Neuronal stem cell (in vitro differentiated cells): Measurements from ENCODE around the gene SHOC1.

Source experiments
- DNase-seq: peaks from one replicate; pipeline ENCODE4 v3.0.0-alpha.2; 2013; ENCODE audit warnings: low spot score
- H2AFZ ChIP-seq: one replicate; pipeline ENCODE4 v1.6.1; 2013; ENCODE audit warnings: mild to moderate bottlenecking, low read length, inconsistent platforms
- H2AK5ac ChIP-seq: 2 replicates; pipeline ENCODE4 v1.6.1; 2013; ENCODE audit warnings: low read depth, mild to moderate bottlenecking, inconsistent platforms, low read length, moderate library complexity, mixed read lengths
- H2BK120ac ChIP-seq: 2 replicates; pipeline ENCODE4 v1.6.1; 2013; ENCODE audit warnings: low read depth, mild to moderate bottlenecking, inconsistent platforms, low read length, moderate library complexity, mixed read lengths
- H2BK12ac ChIP-seq: one replicate; pipeline ENCODE4 v1.6.1; 2013; ENCODE audit warnings: low read length, inconsistent platforms
- H2BK15ac ChIP-seq: 2 replicates; pipeline ENCODE4 v1.6.1; 2013; ENCODE audit warnings: mild to moderate bottlenecking, low read length, inconsistent platforms, mixed read lengths
- H2BK5ac ChIP-seq: one replicate; pipeline ENCODE4 v1.6.1; 2013; ENCODE audit warnings: inconsistent platforms, mild to moderate bottlenecking, low read length, moderate library complexity
- H3K14ac ChIP-seq: one replicate; pipeline ENCODE4 v1.6.1; 2013; ENCODE audit warnings: low read length, inconsistent platforms
- H3K18ac ChIP-seq: 2 replicates; pipeline ENCODE4 v1.6.1; 2013; ENCODE audit warnings: low read length, inconsistent platforms
- H3K23ac ChIP-seq: 2 replicates; pipeline ENCODE4 v1.6.1; 2013; ENCODE audit warnings: low read depth, mild to moderate bottlenecking, mixed read lengths, low read length, inconsistent platforms; ENCODE audit not compliant: poor library complexity
- H3K27ac ChIP-seq: replicated peaks from 3 replicates; pipeline ENCODE4 v1.5.1; 2013; ENCODE audit warnings: low read length, inconsistent platforms
- H3K27me3 ChIP-seq, 3 experiments: 2 replicates each; pipeline ENCODE4 v1.6.1; 2013; ENCODE audit warnings: low read length in 3 of 3, mild to moderate bottlenecking in 2 of 3, inconsistent platforms in 1 of 3, low read depth in 1 of 3, mixed read lengths in 1 of 3, moderate library complexity in 1 of 3; ENCODE audit not compliant: control insufficient read depth in 3 of 3, insufficient read depth in 3 of 3
- H3K36me3 ChIP-seq, 2 donors: replicated peaks in 1 of 2; 2 replicates each; pipeline ENCODE4 v1.6.1; 2013; ENCODE audit warnings: low read length in 2 of 2; ENCODE audit not compliant: control insufficient read depth in 2 of 2, insufficient read depth in 2 of 2
- H3K4ac ChIP-seq: 2 replicates; pipeline ENCODE4 v1.6.1; 2013; ENCODE audit warnings: inconsistent platforms, mild to moderate bottlenecking, low read length, moderate library complexity
- H3K4me1 ChIP-seq, 2 donors: 1 replicate in 1 of 2; 2 replicates in 1 of 2; pipeline ENCODE4 v1.6.1; 2013; ENCODE audit warnings: low read length in 2 of 2, low read depth in 1 of 2; ENCODE audit not compliant: control insufficient read depth in 2 of 2, insufficient read depth in 1 of 2
- H3K4me2 ChIP-seq: one replicate; pipeline ENCODE4 v1.6.1; 2013; ENCODE audit warnings: mild to moderate bottlenecking, low read length, inconsistent platforms; ENCODE audit not compliant: insufficient read depth, poor library complexity, severe bottlenecking
- H3K4me3 ChIP-seq, 2 donors: 2 replicates each; pipeline ENCODE4 v1.5.1; 2013; ENCODE audit warnings: low read length in 2 of 2, mild to moderate bottlenecking in 2 of 2, inconsistent platforms in 1 of 2, moderate library complexity in 1 of 2
- H3K79me1 ChIP-seq: one replicate; pipeline ENCODE4 v1.6.1; 2013; ENCODE audit warnings: low read depth, mild to moderate bottlenecking, inconsistent platforms, low read length, moderate library complexity
- H3K9ac ChIP-seq: one replicate; pipeline ENCODE4 v1.6.1; 2013; ENCODE audit warnings: mild to moderate bottlenecking, low read depth, low read length, inconsistent platforms; ENCODE audit not compliant: poor library complexity
- H3K9me3 ChIP-seq, 2 donors: replicated peaks in 1 of 2; 2 replicates each; pipeline versions ENCODE3 to v1.6.1; 2013; ENCODE audit warnings: low read length in 2 of 2, mild to moderate bottlenecking in 2 of 2, inconsistent platforms in 1 of 2, low read depth in 1 of 2, mixed read lengths in 1 of 2, moderate library complexity in 1 of 2; ENCODE audit not compliant: control insufficient read depth in 2 of 2, insufficient read depth in 1 of 2
- H4K8ac ChIP-seq: one replicate; pipeline ENCODE4 v1.6.1; 2013; ENCODE audit warnings: low read depth, mild to moderate bottlenecking, inconsistent platforms, low read length, moderate library complexity
- H4K91ac ChIP-seq: one replicate; pipeline ENCODE4 v1.6.1; 2013; ENCODE audit warnings: low read length, low read depth, mild to moderate bottlenecking, inconsistent platforms; ENCODE audit not compliant: poor library complexity
- WGBS, 2 donors: extraction: QIAGEN DNeasy Blood & Tissue Kit; methylation state at CpG; one replicate each; pipeline ENCODE4 v1.1.7; 2013; ENCODE audit warnings: missing lambda C conversion rate in 2 of 2, mixed read lengths in 1 of 2; ENCODE audit not compliant: insufficient read length in 2 of 2, insufficient replicate concordance in 1 of 2; ENCODE audit errors: extremely low coverage in 2 of 2; 5-methylcytosine and 5-hydroxymethylcytosine counted together

The SHOC1 gene

DNA sequence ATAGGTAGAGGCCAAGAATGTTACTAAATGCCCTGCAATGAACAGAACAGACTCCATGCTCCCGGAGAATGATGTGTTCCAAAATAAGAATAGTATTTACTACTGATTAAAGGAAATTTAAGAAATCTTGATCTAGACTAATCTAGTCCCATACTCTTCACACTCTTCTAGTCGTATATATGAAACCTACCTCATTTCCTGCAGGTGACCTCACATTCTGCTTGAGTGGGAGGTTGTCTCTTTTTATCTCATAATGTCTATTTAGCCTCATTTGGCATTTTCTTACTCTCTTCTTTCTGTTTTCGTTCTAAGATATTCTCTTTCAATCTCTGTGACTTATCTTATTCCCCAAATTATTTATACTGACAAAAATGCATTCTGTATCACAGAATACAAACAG, 9.2 kb upstream of the SHOC1 start:
- Histone ChIP-seq H3K27me3 (no peaks in the 10 kb centered on the region), H2BK15ac (no peak overlapping the region), H3K4ac (no peak overlapping the region), H2AFZ (no peak overlapping the region), H4K91ac (no peak overlapping the region), H3K9ac (no peak overlapping the region), H2BK12ac (no peak overlapping the region), H3K23ac (no peak overlapping the region), H2BK5ac (no peak overlapping the region), H3K14ac (no peak overlapping the region), H3K36me3 (no peaks in the 10 kb centered on the region), H3K4me2 (no peak overlapping the region), H2BK120ac (no peak overlapping the region), H2AK5ac (no peak overlapping the region), H3K27ac (no peak overlapping the region), H3K4me1 (no peaks in the 10 kb centered on the region), H4K8ac (no peak overlapping the region), H3K4me3 (no peak overlapping the region), H3K79me1 (no peaks in the 10 kb centered on the region), H3K9me3 (no peaks in the 10 kb centered on the region), H3K18ac (no peak overlapping the region)
- no peak for DNase-seq
- WGBS, 2 donors = no CpG with 5 or more reads among the region's 3 CpGs

DNA sequence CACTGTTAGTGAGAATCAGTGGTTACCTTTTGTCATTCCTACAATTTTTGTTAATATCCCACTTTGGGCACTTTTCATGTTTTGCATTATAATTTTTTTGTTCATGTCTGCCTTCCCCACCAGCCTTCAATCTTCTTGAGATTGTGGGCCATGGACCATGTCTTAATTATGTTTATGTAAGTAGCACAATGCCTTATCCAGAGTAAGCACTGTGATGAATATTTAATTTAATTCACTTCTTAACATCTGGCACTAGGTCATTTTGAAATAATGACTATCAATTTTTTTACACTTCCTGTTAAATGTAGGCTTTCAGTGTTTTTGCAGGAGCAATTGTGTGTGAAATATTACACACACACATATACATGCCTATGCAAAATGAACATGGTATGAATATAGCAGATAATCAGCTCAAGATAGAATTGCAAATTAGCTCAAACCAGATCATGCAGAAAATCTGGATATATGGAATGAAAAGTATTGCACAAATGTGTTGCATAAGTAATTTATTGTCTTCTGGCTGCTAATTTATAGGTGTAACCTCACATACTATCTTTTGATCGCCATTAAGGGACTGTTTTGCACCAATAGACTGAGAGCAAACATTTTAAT, 5.3 kb upstream of the SHOC1 start:
- H2BK5ac ChIP-seq = no peak overlapping the region
- no peak overlapping the region for H2BK120ac ChIP-seq
- no peaks in the 10 kb centered on the region for H3K79me1 ChIP-seq
- no peak overlapping the region for H3K4ac ChIP-seq
- DNase-seq = no peak
- no peaks in the 10 kb centered on the region for H3K4me1 ChIP-seq
- no peak overlapping the region for H3K14ac ChIP-seq
- WGBS, 2 donors = no CpG with 5 or more reads among the region's 1 CpG
- no peaks in the 10 kb centered on the region for H3K36me3 ChIP-seq
- H3K9me3 ChIP-seq = no peaks in the 10 kb centered on the region
- no peak overlapping the region for H2BK12ac ChIP-seq
- no peak overlapping the region for H3K9ac ChIP-seq
- H3K23ac ChIP-seq = no peak overlapping the region
- H3K27me3 ChIP-seq = no peaks in the 10 kb centered on the region
- no peak overlapping the region for H3K4me3 ChIP-seq
- H3K18ac ChIP-seq = no peak overlapping the region
- no peak overlapping the region for H2BK15ac ChIP-seq
- no peak overlapping the region for H2AK5ac ChIP-seq
- H4K8ac ChIP-seq = no peak overlapping the region
- H3K4me2 ChIP-seq = no peak overlapping the region
- no peak overlapping the region for H3K27ac ChIP-seq
- H2AFZ ChIP-seq = no peak overlapping the region
- H4K91ac ChIP-seq = no peak overlapping the region

- no peak overlapping the region for H2AFZ ChIP-seq
- H3K23ac ChIP-seq = no peak overlapping the region
- H2BK120ac ChIP-seq = no peak overlapping the region
- no peak overlapping the region for H3K4me3 ChIP-seq
- H2BK12ac ChIP-seq = no peak overlapping the region
- H3K4ac ChIP-seq = no peak overlapping the region
- H2AK5ac ChIP-seq = no peak overlapping the region
- no peak overlapping the region for H3K4me2 ChIP-seq
- no peak for DNase-seq
- H3K4me1 ChIP-seq = no peaks in the 10 kb centered on the region
- H3K36me3 ChIP-seq = no peaks in the 10 kb centered on the region
- no peak overlapping the region for H2BK15ac ChIP-seq
- peaks cover 0 to 2% of the 10 kb centered on the region in 2 donors for H3K9me3 ChIP-seq
- no peak overlapping the region for H4K8ac ChIP-seq
- no peak overlapping the region for H3K18ac ChIP-seq
- H4K91ac ChIP-seq = no peak overlapping the region
- no peak overlapping the region for H3K14ac ChIP-seq
- H3K79me1 ChIP-seq = no peaks in the 10 kb centered on the region
- no peaks in the 10 kb centered on the region for H3K27me3 ChIP-seq
- no peak overlapping the region for H3K27ac ChIP-seq
- H2BK5ac ChIP-seq = no peak overlapping the region
- H3K9ac ChIP-seq = no peak overlapping the region
These were observed 4.8 kb upstream of the SHOC1 start for GRCh38 chr9:111799506-111799905.

- no peak overlapping the region for H2AFZ ChIP-seq
- H3K4me1 ChIP-seq = no peaks in the 10 kb centered on the region
- no peak overlapping the region for H3K4me3 ChIP-seq
- no peaks in the 10 kb centered on the region for H3K27me3 ChIP-seq
- no peak overlapping the region for H3K4ac ChIP-seq
- no peak overlapping the region for H3K9ac ChIP-seq
- H3K23ac ChIP-seq = no peak overlapping the region
- H4K91ac ChIP-seq = no peak overlapping the region
- H3K14ac ChIP-seq = no peak overlapping the region
- peaks cover 0 to 2% of the 10 kb centered on the region in 2 donors for H3K9me3 ChIP-seq
- H3K27ac ChIP-seq = no peak overlapping the region
- no peak for DNase-seq
- H2AK5ac ChIP-seq = no peak overlapping the region
- H2BK120ac ChIP-seq = no peak overlapping the region
- H2BK15ac ChIP-seq = no peak overlapping the region
- no peak overlapping the region for H2BK5ac ChIP-seq
- no peaks in the 10 kb centered on the region for H3K36me3 ChIP-seq
- no peak overlapping the region for H2BK12ac ChIP-seq
- no peak overlapping the region for H3K18ac ChIP-seq
- no peak overlapping the region for H4K8ac ChIP-seq
- H3K4me2 ChIP-seq = no peak overlapping the region
- no peaks in the 10 kb centered on the region for H3K79me1 ChIP-seq
These were observed 4.0 kb upstream of the SHOC1 start for GRCh38 chr9:111798786-111799185.
